ENCODE results near the gene PARD6B.
A peak's percentile ranks its signal among the peaks of the same experiment; 100 is the strongest.
"Not testable (repeated sequence)": the region's sequence is repeated elsewhere in the genome, so short reads cannot be mapped to it uniquely, and the experiment has no call there.

Gene PARD6B

GRCh38 chr20:50778994-50779393, 47.6 kb downstream of the PARD6B start:
- DNase-seq = not testable (repeated sequence)

- no peak for DNase-seq
Observed at GRCh38 chr20:50783390-50783789, 52.0 kb downstream of the PARD6B start.

DNA sequence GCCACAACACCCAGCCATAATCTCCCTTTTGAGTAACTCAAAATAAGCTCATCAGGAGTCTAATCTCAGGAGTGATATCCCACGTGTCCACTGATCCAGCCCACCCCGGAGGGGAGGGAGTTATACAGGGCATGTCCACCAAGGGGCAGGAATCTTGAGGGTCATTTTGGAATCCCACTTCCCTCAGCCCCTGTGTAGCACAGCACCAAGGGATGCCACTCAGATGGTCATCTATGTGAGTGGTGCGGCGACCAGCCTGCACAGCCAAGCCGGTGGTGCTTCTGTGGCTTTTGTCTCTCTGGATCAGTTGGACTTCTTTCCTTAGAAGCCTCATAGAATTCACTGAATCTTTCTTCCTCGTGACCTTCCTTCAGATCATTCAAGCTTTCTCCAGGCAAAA, 52.5 kb downstream of the PARD6B start:
- DNase-seq = no peak

GRCh38 chr20:50784464-50784863, 53.1 kb downstream of the PARD6B start:
- DNase-seq = no peak

GRCh38 chr20:50786703-50787102, 55.3 kb downstream of the PARD6B start:
- DNase-seq = no peak

- DNase-seq = no peak
Observed at GRCh38 chr20:50787181-50787580, 55.8 kb downstream of the PARD6B start.

DNA sequence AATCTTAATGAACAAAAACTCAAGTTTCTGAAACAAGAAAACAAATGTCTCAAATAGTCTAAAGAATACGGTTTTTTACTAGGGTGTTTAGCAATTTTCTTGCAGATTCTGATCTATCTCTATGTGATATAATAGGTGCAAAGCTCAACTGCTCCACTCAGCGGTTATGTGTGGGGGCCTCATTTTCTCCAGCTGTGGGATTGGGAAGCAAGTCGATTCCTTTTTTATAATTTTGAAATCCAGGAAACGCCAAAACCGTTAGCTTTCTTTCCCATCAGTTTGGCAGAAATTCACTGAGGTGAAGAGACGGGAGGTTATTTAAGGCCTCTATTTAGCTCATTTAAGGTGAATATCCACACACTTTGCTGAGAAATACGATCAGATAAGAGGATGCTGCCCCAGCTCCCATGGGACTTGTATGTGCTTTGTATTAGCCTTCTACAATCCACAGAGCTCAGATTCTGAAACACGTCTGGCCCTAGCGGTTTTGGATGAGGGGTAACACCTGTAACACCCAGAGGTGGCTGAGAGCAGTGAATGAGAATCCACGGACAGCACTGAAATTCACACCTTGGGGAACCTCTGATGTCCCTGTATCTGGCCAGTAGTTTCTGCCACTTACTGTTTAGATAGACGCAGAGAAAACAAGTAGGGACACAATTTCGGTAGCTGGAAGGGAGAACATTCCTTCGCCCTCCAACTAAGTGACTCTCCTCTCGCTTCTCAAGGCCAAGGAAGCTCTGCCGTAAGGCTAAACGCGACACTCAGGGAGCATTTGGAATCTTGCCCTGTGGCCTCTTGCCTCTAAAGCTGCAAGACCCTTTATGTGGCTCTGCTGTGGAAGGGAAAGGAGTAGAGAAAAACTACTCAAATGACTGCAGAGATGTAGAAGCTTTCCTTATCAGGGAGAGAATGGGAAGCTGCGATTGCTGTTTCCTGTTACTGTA, 56.9 kb downstream of the PARD6B start:
- DNase-seq = no peak

- no peak for DNase-seq
Observed at GRCh38 chr20:50789968-50790650, 58.7 kb downstream of the PARD6B start.

- peak; percentile 74 to 78 for DNase-seq
Observed at GRCh38 chr20:50790651-50791277, 59.4 kb downstream of the PARD6B start.

DNA sequence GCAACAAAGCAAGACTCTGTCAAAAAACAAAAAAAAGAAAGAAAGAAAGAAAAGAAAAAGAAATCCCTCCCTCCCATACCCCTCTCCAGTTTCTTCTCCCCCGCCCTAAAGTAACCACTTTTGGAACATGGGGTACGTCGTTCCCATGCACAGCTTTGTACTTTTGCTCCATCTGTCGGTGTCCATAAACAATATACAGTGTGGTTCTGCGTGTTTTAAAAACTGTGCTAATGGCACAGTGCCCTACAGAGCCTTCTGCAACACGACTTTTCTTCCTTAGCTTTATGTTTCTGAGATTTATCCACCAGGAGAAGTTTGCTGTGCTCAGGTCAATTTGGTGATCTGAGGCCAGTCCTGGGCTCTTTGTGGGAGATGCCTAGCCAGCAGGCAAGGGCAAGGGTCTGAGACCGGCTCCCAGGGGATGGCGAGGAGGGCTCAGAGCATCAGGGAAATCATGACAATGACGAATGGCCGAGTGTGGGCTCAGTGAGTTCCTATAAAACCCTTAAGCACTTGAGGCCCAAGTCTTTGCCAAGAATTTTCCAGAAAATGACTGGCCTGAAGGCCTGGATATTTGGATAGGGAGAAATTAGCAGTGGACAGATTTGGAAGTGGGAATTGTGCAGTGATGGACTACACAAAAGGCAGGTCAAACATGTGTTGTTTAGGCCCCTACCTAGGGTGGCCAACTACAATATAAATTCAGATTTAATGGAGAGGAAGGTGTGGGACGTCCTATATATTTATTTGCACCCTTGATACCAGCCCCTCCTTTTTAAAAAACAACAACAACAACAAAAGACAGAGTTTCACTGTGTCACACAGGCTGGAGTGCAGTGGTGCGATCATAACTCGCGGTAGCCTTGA, 61.6 kb downstream of the PARD6B start:
- DNase-seq = no peak

DNA sequence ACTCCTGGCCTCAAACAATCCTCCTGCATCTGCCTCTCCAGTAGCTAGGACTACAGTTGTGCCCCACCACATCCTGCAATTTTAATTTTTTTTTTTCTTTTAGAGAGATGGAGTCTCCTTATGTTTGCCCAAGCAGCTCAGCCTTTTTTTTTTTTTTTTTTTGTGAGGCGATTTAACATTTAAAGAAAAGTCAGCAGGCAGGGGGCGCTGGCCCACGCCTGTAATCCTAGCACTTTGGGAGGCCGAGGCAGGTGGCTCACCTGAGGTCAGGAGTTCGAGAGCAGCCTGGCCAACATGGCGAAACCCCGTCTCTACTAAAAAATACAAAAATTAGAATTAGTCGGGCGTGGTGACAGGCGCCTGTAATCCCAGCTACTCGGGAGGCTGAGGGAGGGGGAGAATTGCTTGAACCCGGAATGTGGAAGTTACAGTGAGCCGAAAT, 62.2 kb downstream of the PARD6B start:
- DNase-seq = peak; percentile 36 to 49

DNA sequence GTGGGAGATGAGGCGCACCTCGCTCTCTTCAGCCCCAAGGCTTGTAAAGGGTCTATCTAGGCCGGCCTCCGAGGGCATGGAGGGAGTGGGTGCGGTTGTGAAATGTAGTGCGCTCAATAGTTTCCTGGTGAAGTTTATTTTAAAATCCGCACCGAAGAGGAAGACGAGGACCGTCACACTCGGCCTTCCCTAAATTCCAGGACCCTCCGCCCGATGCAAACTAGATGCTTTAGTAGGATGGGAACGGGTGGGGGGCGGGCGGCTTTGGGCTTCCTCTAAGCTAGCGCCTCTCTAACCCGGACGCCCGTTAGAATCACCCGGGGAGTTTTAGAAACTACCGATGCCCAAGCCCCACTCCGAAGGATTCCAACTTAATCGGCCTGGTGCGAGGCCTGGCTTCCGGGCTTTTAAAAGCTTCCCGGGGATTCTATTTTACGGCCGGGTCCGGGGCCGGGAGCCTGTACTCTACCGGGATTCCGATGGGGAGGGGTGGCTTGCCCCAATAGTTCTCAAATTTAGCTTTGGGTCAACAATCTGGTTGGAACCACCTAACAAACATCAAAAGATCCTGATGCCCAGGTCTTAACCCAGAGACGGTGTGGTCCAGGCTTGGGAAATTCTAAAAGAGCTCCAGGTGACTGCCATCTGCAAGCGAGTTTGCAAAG, 62.9 kb downstream of the PARD6B start:
- no peak for DNase-seq

DNA sequence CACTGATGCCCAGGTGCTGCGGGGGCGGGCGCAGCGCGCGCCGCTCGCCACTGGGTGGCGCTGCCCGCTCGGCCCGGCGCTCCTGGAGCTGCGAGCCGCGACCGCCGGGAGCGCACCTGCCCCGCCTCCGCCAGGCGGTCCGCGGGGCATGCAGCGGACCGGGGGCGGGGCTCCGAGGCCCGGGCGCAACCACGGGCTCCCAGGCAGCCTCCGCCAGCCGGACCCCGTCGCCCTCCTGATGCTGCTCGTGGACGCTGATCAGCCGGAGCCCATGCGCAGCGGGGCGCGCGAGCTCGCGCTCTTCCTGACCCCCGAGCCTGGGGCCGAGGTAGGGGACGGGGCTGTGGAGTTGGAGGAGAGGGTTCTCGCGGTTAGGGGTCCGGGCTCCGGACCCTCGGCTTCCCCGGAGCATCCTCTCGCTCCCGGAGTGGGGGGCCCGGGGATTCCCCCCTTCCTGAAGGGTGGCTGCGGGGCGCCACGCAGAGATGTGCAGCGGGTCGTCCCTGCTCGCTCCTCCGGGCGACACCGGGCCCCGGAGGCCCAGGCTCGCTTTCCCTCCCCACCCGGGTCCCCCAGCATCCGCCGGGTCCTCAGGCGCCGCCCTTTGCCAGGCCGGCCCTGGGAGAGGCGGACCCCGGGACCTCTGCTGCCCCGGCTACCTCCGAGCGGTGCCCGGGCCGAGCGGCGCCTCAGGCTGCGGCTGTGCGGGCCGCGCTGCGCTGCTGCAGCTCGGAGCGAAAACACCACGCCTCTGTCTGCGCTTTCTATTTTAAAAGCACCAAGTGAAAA, 63.7 kb downstream of the PARD6B start, which contains the start of gene BCAS4:
TSS of gene BCAS4 (plus strand) at position 216 of the 789 bp plus-strand sequence. CDS start at position 239, 23 bp downstream.
- peak; percentile 79 to 90 for DNase-seq

DNA sequence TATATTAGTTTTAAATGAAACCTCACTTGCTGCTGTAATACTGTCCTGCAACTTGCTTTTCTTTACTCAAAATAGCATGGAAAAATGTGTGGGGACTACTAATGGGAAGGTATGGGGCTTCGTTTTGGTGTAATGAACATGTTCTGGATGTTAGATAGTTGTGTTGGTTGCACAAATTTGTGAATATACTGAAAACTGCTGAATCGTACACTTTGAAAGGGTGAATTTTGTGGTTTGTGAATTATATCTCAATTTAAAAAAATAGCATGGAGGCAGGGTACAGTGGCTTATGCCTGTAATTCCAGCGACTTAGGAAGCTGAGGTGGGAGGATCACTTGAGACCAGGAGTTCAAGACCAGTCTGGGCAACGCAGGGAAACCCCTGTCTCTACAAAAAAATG, 65.8 kb downstream of the PARD6B start:
- no peak for DNase-seq

GRCh38 chr20:50798650-50799049, 67.3 kb downstream of the PARD6B start:
- no peak for DNase-seq

DNA sequence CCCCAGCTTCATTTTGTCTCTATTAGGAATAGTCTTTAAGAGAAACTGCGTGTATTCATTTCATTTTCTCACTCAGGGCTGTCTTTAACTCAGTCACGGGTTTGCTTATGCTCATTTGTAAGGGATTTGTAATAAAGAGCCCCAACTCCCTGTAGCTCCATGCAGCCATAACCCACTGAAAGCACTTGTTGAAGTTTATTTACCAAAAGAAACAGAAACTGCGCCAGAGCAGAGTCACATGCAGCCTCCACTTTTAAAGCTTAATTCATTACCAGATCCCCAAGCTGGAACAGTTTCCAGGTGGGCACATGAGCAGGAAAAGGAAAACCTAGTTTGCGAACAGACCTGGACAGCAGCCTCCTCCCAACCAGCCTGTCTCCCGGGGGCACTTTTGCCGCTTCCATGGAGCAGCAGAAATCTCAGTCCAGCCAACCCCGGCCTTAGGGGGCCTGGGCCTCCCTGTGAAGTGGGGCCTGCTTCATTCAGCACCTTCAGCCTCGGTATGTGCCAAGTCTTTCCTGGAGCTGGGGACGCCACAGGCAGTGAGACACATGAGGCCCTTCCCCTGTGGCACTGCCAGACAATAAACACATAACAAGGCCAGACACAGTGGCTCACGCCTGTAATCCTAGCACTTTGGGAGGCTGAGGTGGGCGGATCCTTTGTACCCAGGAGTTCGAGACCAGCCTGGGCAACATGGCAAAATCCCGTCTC, 68.0 kb downstream of the PARD6B start:
- no peak for DNase-seq

DNA sequence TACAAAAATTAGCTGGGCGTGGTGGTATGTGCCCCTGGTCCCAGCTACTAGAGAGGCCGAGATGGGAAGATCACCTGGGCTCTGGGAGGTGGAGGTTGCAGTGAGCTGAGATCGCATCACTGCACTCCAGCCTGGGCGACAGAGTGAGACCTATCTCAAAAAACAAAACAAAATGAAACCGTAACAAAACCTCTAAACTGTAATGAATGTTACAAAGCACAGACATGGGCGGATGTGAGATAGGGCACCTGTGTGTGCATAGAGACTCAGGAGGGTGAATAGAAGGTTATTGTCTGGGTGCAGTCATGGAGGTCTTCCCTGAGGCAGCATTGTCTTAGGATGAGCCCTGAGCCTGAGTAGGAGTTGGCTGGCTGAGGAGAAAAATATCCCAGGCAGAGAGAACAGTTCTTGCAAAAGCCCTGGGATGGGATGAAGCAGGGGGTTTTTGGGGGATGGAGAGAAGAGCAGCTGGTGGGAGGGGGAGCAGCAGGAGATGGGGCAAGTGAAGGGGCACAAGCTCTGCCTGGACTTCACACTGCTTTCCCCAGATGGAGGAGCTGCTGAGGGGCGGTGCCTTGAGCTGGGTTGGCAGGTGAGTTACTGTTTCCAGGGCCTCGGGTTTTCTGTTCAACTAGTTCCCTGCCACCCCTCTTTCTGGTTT, 68.6 kb downstream of the PARD6B start:
- DNase-seq = no peak

GRCh38 chr20:50800986-50801746, 69.8 kb downstream of the PARD6B start:
- not testable (repeated sequence) for DNase-seq

DNA sequence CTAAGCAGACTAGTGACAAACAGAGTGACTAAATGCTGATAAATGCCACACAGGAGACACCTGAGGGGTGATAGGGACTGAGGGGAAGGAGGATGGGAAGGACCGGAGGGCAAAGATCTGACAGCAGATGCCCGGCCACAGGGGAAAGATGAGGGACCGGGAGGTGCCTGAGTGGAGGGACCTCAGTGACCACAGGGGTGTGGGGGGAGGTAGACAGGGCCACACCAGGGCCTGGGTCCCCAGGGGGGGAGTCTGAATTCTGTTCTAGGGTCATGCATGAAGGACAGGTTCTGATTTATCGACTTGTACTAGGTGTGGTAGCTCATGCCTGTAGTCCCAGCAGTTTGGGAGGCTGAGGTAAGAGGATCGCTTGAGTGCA, 70.4 kb downstream of the PARD6B start:
- no peak for DNase-seq
